Upper lobe of right lung (tissue), 1 donor: ENCODE data around the gene TP73. TPM values are rescaled to one million over a fixed set of nuclear protein-coding genes. Genes with fewer than 3 reads are reported as not detected.

ENCODE experiments used
- ATAC-seq: fragments of 200-7000 bp; cut with Tn5 transposase; one replicate; pipeline ENCODE4 v1.9.1; 2020; ENCODE audit warnings: mild to moderate bottlenecking, moderate library complexity
- DNase-seq: peaks from one replicate; pipeline ENCODE4 v3.0.0-alpha.2; 2020
- H3K27ac ChIP-seq: fragments of 200-600 bp; one replicate; pipeline ENCODE4 v1.8.0; 2022
- H3K27me3 ChIP-seq: fragments of 200-600 bp; one replicate; pipeline ENCODE4 v1.8.0; 2022; ENCODE audit warnings: mild to moderate bottlenecking
- H3K36me3 ChIP-seq: fragments of 200-600 bp; one replicate; pipeline ENCODE4 v1.8.0; 2022
- H3K4me1 ChIP-seq: fragments of 200-600 bp; one replicate; pipeline ENCODE4 v1.8.0; 2022
- H3K4me3 ChIP-seq: fragments of 200-600 bp; one replicate; pipeline ENCODE4 v1.8.0; 2022; ENCODE audit warnings: mild to moderate bottlenecking
- H3K9me3 ChIP-seq: fragments of 200-600 bp; one replicate; pipeline ENCODE4 v1.8.0; 2022
- CTCF ChIP-seq: fragments of 200-600 bp; IDR thresholded peaks from one replicate; pipeline ENCODE4 v1.8.0; 2022; ENCODE audit warnings: antibody characterized with exemption
- intact Hi-C: fragments of 100-400 bp; cut with DNase I; formaldehyde crosslinking; loops from one replicate; pipeline ENCODE4 v1.11.0; 2022
- total RNA-seq: library from RNA; stranded (reverse); fragmentation: NEBNext Ultra II Directional; extraction: Animal tissue kit (Norgen Biotek cat#: 25700); gene quantifications from one replicate; pipeline ENCODE4 v1.2.1, GENCODE V29; 2021
- donor health status: DM: no; HTN: yes; CAD: no; lungs with severe emphysema.

TP73 gene
- total RNA-seq, 1 donor from 2014 or later, result 0.29 TPM

DNA sequence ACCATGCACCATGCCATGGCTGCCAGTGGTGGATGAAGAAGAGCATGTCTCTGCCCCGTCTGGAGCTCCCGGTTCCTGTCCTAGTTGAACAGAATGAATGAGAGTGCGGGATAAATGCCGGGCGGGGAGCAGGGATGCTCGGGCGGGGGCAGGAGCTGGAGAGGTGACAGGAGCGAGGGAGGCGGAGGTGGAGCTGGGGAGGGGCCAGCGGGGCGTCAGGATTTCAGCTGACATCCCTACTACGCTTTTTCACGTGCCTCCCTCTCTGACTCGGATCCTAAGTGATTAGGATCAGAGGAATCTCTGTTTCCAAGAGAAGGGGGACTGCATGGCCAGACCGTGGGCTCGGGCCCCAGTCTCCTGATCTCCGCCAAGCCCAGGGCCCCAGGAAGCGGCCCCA lies 47.3 kb downstream of the TP73 start:
- intact Hi-C loops, result no loop called here
- no peak for DNase-seq
- Histone ChIP-seq H3K9me3 (no peaks in the 10 kb centered on the region), H3K27ac (no peak overlapping the region), H3K4me3 (no peak overlapping the region), H3K27me3 (no peaks in the 10 kb centered on the region), H3K36me3 (no peaks in the 10 kb centered on the region), H3K4me1 (peaks cover 4% of the 10 kb centered on the region)
- TF ChIP-seq CTCF, result no peak
- ATAC-seq, result no peak

DNA sequence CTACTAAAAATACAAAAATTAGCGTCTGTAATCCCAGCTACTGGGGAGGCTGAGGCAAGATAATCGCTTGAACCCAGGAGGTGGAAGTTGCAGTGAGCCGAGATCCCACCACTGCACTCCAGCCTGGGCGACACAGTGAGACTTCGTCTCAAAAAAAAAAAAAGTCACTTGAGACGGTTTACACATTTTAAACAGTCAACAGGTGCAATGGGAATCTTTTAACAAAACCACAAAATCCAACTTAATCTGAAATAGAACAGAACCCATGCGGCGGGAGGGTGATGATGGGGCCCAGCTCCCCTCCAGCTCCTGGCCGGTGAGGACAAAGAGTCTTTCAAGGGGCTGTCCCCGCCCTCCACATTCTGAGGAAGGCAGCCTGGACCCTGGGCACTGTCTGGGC lies 48.3 kb downstream of the TP73 start:
- Histone ChIP-seq H3K27ac (no peak overlapping the region), H3K4me3 (no peak overlapping the region), H3K4me1 (peaks cover under 1% of the 10 kb centered on the region), H3K9me3 (no peaks in the 10 kb centered on the region), H3K36me3 (no peaks in the 10 kb centered on the region), H3K27me3 (no peaks in the 10 kb centered on the region)
- ATAC-seq, result no peak
- intact Hi-C loops, result no loop called here
- no peak for TF ChIP-seq CTCF
- DNase-seq, result no peak

DNA sequence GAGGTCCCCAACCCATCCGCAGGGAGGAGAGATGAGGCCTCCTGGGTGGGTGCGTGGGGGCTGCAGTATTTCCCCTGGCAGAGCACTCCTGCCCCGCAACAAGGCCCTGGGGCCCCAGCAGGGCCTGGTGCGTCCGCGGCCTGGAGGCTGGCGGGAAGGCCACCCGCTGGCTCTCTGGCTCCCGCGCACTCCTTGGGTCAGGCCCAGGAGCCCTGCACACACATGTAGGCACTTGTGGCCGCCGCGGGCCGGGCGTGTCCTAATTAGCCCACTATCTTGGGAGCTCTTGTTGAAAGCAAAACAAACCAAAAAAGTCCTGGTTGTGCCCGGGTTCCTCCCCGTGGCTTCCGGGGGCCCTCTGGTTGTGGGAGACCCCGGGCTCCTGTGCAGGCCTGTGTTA lies 50.2 kb downstream of the TP73 start:
- Histone ChIP-seq H3K27ac (no peak overlapping the region), H3K4me1 (no peaks in the 10 kb centered on the region), H3K36me3 (no peaks in the 10 kb centered on the region), H3K27me3 (peaks cover 2% of the 10 kb centered on the region), H3K4me3 (no peak overlapping the region), H3K9me3 (no peaks in the 10 kb centered on the region)
- intact Hi-C loops, result no loop called here
- DNase-seq (no peak), ATAC-seq (no peak)
- no peak for TF ChIP-seq CTCF

GRCh38 chr1:3702990-3703728 lies 50.8 kb downstream of the TP73 start:
- DNase-seq, result no peak
- ATAC-seq, result no peak
- no peak for TF ChIP-seq CTCF
- H3K9me3 ChIP-seq, result no peaks in the 10 kb centered on the region
- no peaks in the 10 kb centered on the region for H3K4me1 ChIP-seq
- H3K27me3 ChIP-seq, result peaks cover 8% of the 10 kb centered on the region
- H3K36me3 ChIP-seq, result no peaks in the 10 kb centered on the region
- no peak overlapping the region for H3K4me3 ChIP-seq
- H3K27ac ChIP-seq, result no peak overlapping the region
- intact Hi-C loops, result no loop called here

DNA sequence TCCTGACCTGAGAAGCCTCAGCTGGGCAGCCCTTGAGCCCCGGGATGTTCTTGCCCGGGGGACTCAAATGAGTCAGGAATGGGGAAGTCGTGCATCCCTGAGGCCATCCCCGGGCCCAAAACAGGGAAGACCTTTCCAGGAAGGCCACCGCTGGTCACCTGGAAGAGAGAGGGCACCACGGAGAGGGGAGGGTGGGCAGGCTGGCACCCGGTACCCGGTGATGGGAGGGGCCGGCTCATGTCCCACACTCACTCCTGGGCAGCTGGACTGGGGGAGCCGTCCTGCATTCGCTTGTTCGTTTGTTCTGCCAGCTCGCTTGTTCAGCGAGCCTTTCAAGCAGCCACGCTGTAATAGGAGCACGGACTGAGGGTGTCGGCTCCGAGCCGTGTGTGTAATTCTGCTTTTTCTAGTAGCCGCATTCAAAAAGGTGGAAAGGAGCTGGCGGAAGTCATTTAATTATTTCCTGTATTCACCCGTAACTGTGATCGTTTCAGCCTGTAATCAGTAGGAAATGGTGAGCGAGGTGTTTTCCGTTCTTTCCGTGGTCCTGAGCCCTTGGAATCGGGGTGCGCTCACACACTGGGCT lies 51.6 kb downstream of the TP73 start:
- intact Hi-C loops, result no loop called here
- no peak for DNase-seq
- Histone ChIP-seq H3K36me3 (no peaks in the 10 kb centered on the region), H3K9me3 (no peaks in the 10 kb centered on the region), H3K27ac (no peak overlapping the region), H3K27me3 (peaks cover 16% of the 10 kb centered on the region), H3K4me1 (no peaks in the 10 kb centered on the region), H3K4me3 (no peak overlapping the region)
- no peak for TF ChIP-seq CTCF
- no peak for ATAC-seq
